Measurements from ENCODE around the gene CDH12. TPM values are rescaled to one million over a fixed set of nuclear protein-coding genes. Genes with fewer than 3 reads are reported as not detected.
"Not testable (repeated sequence)": the region's sequence is repeated elsewhere in the genome, so short reads cannot be mapped to it uniquely, and the experiment has no call there.

CDH12 gene
- total RNA-seq, 2 experiments from 2014 or later = not detected

- Mint-ChIP-seq H3K9me3 (peaks cover 10% of the 10 kb centered on the region), H3K4me3 (no peak overlapping the region), H3K27me3 (no peaks in the 10 kb centered on the region), H3K27ac (no peak overlapping the region), H3K4me1 (no peaks in the 10 kb centered on the region), H3K36me3 (ENCODE audit: low read depth) (no peaks in the 10 kb centered on the region)
- ChIA-PET CTCF (no interaction called here), POLR2A (no interaction called here)
- no peak for DNase-seq
Measured at GRCh38 chr5:22842574-22842973, 10.6 kb downstream of the CDH12 start.

GRCh38 chr5:22837803-22838202 lies 15.3 kb downstream of the CDH12 start:
- CTCF ChIA-PET = no interaction called here
- no peaks in the 10 kb centered on the region for H3K4me1 Mint-ChIP-seq
- H3K4me3 Mint-ChIP-seq = no peak overlapping the region
- H3K27ac Mint-ChIP-seq = no peak overlapping the region
- no peak for DNase-seq
- peaks cover 10% of the 10 kb centered on the region for H3K9me3 Mint-ChIP-seq
- H3K27me3 Mint-ChIP-seq = no peaks in the 10 kb centered on the region
- POLR2A ChIA-PET = no interaction called here
- H3K36me3 Mint-ChIP-seq (ENCODE audit: low read depth) = no peaks in the 10 kb centered on the region

- no peaks in the 10 kb centered on the region for H3K4me1 Mint-ChIP-seq
- no peak for DNase-seq
- H3K9me3 Mint-ChIP-seq = no peaks in the 10 kb centered on the region
- no peak overlapping the region for H3K27ac Mint-ChIP-seq
- H3K4me3 Mint-ChIP-seq = no peak overlapping the region
- H3K36me3 Mint-ChIP-seq (ENCODE audit: low read depth) = no peaks in the 10 kb centered on the region
- ChIA-PET POLR2A (no interaction called here), CTCF (no interaction called here)
- no peaks in the 10 kb centered on the region for H3K27me3 Mint-ChIP-seq
Measured at GRCh38 chr5:22835686-22836085, 17.5 kb downstream of the CDH12 start.

- POLR2A ChIA-PET = no interaction called here
- peaks cover 4% of the 10 kb centered on the region for H3K9me3 Mint-ChIP-seq
- DNase-seq = no peak
- CTCF ChIA-PET = no interaction called here
- no peaks in the 10 kb centered on the region for H3K4me1 Mint-ChIP-seq
- H3K27me3 Mint-ChIP-seq = no peaks in the 10 kb centered on the region
- H3K4me3 Mint-ChIP-seq = no peak overlapping the region
- no peaks in the 10 kb centered on the region for H3K36me3 Mint-ChIP-seq (ENCODE audit: low read depth)
- no peak overlapping the region for H3K27ac Mint-ChIP-seq
Measured at GRCh38 chr5:22793463-22793862, 59.7 kb downstream of the CDH12 start.

GRCh38 chr5:22787807-22788206 lies 65.3 kb downstream of the CDH12 start:
- no peaks in the 10 kb centered on the region for H3K27me3 Mint-ChIP-seq
- no peak for DNase-seq
- POLR2A ChIA-PET = no interaction called here

GRCh38 chr5:22787398-22787797 lies 65.7 kb downstream of the CDH12 start:
- Mint-ChIP-seq H3K4me3 (no peak overlapping the region), H3K4me1 (no peaks in the 10 kb centered on the region), H3K27ac (no peak overlapping the region), H3K27me3 (no peaks in the 10 kb centered on the region), H3K9me3 (peaks cover 12% of the 10 kb centered on the region), H3K36me3 (ENCODE audit: low read depth) (no peaks in the 10 kb centered on the region)
- no peak for DNase-seq
- POLR2A ChIA-PET = no interaction called here
- CTCF ChIA-PET = no interaction called here

More at GRCh38 chr5:22787807-22788206, 65.3 kb downstream of the CDH12 start:
- CTCF ChIA-PET = no interaction called here
- H3K36me3 Mint-ChIP-seq (ENCODE audit: low read depth) = no peaks in the 10 kb centered on the region
- no peak overlapping the region for H3K27ac Mint-ChIP-seq
- no peak overlapping the region for H3K4me3 Mint-ChIP-seq
- H3K4me1 Mint-ChIP-seq = no peaks in the 10 kb centered on the region
- peaks cover 12% of the 10 kb centered on the region for H3K9me3 Mint-ChIP-seq

GRCh38 chr5:22780756-22781155 lies 72.4 kb downstream of the CDH12 start:
- Mint-ChIP-seq H3K9me3 (peaks cover 14% of the 10 kb centered on the region), H3K27me3 (no peaks in the 10 kb centered on the region), H3K4me3 (no peak overlapping the region), H3K36me3 (ENCODE audit: low read depth) (no peaks in the 10 kb centered on the region), H3K4me1 (no peaks in the 10 kb centered on the region), H3K27ac (no peak overlapping the region)
- ChIA-PET POLR2A (no interaction called here), CTCF (no interaction called here)
- no peak for DNase-seq

GRCh38 chr5:22779499-22779898 lies 73.6 kb downstream of the CDH12 start:
- ChIA-PET POLR2A (no interaction called here), CTCF (no interaction called here)
- no peak overlapping the region for H3K4me3 Mint-ChIP-seq
- peaks cover 12% of the 10 kb centered on the region for H3K9me3 Mint-ChIP-seq
- DNase-seq = no peak
- H3K27ac Mint-ChIP-seq = no peak overlapping the region
- H3K27me3 Mint-ChIP-seq = no peaks in the 10 kb centered on the region
- H3K36me3 Mint-ChIP-seq (ENCODE audit: low read depth) = no peaks in the 10 kb centered on the region
- no peaks in the 10 kb centered on the region for H3K4me1 Mint-ChIP-seq

GRCh38 chr5:22776285-22776684 lies 76.9 kb downstream of the CDH12 start:
- Mint-ChIP-seq H3K36me3 (ENCODE audit: low read depth) (no peaks in the 10 kb centered on the region), H3K27me3 (no peaks in the 10 kb centered on the region), H3K9me3 (peaks cover 15% of the 10 kb centered on the region), H3K4me1 (no peaks in the 10 kb centered on the region), H3K27ac (no peak overlapping the region), H3K4me3 (no peak overlapping the region)
- no peak for DNase-seq
- ChIA-PET CTCF (no interaction called here), POLR2A (no interaction called here)

GRCh38 chr5:22774214-22774613 lies 78.9 kb downstream of the CDH12 start:
- DNase-seq; H3K4me3 Mint-ChIP-seq; CTCF ChIA-PET; POLR2A ChIA-PET; H3K27me3 Mint-ChIP-seq; H3K27ac Mint-ChIP-seq; H3K4me1 Mint-ChIP-seq; H3K36me3 Mint-ChIP-seq (ENCODE audit: low read depth): not testable (repeated sequence)
- H3K9me3 Mint-ChIP-seq = peaks cover 15% of the 10 kb centered on the region

- Mint-ChIP-seq H3K4me3 (no peak overlapping the region), H3K36me3 (ENCODE audit: low read depth) (no peaks in the 10 kb centered on the region), H3K4me1 (no peaks in the 10 kb centered on the region), H3K27ac (no peak overlapping the region), H3K9me3 (peaks cover 3% of the 10 kb centered on the region), H3K27me3 (no peaks in the 10 kb centered on the region)
- ChIA-PET CTCF (no interaction called here), POLR2A (no interaction called here)
- no peak for DNase-seq
Measured at GRCh38 chr5:22764736-22765135, 88.4 kb downstream of the CDH12 start.

GRCh38 chr5:22757776-22758175 lies 95.4 kb downstream of the CDH12 start:
- Mint-ChIP-seq H3K4me1 (no peaks in the 10 kb centered on the region), H3K36me3 (ENCODE audit: low read depth) (no peaks in the 10 kb centered on the region), H3K4me3 (no peak overlapping the region), H3K27ac (no peak overlapping the region), H3K9me3 (peaks cover 13% of the 10 kb centered on the region), H3K27me3 (no peaks in the 10 kb centered on the region)
- ChIA-PET CTCF (no interaction called here), POLR2A (no interaction called here)
- DNase-seq = no peak

GRCh38 chr5:22754155-22754554 lies 99.0 kb downstream of the CDH12 start:
- Mint-ChIP-seq H3K9me3 (peaks cover 15% of the 10 kb centered on the region), H3K27ac (no peak overlapping the region), H3K27me3 (no peaks in the 10 kb centered on the region), H3K4me1 (no peaks in the 10 kb centered on the region), H3K4me3 (no peak overlapping the region), H3K36me3 (ENCODE audit: low read depth) (no peaks in the 10 kb centered on the region)
- CTCF ChIA-PET = no interaction called here
- DNase-seq = no peak
- POLR2A ChIA-PET = no interaction called here

- peaks cover 13% of the 10 kb centered on the region for H3K9me3 Mint-ChIP-seq
- no peak for DNase-seq
- H3K27me3 Mint-ChIP-seq = no peaks in the 10 kb centered on the region
- CTCF ChIA-PET = no interaction called here
- no peak overlapping the region for H3K4me3 Mint-ChIP-seq
- no peak overlapping the region for H3K27ac Mint-ChIP-seq
- H3K36me3 Mint-ChIP-seq (ENCODE audit: low read depth) = no peaks in the 10 kb centered on the region
- POLR2A ChIA-PET = no interaction called here
- no peaks in the 10 kb centered on the region for H3K4me1 Mint-ChIP-seq
Measured at GRCh38 chr5:22751536-22751935, 101.6 kb downstream of the CDH12 start.

- DNase-seq = no peak
- no peaks in the 10 kb centered on the region for H3K36me3 Mint-ChIP-seq (ENCODE audit: low read depth)
- H3K9me3 Mint-ChIP-seq = peaks cover 2% of the 10 kb centered on the region
Measured at GRCh38 chr5:22736443-22737003, 116.6 kb downstream of the CDH12 start.

More at GRCh38 chr5:22736443-22737003, 116.6 kb downstream of the CDH12 start:
- Mint-ChIP-seq H3K27me3 (no peaks in the 10 kb centered on the region), H3K4me1 (no peaks in the 10 kb centered on the region), H3K4me3 (no peak overlapping the region), H3K27ac (no peak overlapping the region)
- CTCF ChIA-PET = no interaction called here
- POLR2A ChIA-PET = no interaction called here

Data from activated CD4-positive, alpha-beta memory T cell treated with anti-CD3 and anti-CD28 coated beads, Interleukin-2, amount 10 ng/mL, durations not matched to agents 7 days and 5 days (primary cell).